HG02840 (cell line): ENCODE results near the gene WBP2NL.

Source experiments
- ATAC-seq: cut with Tn5 transposase; IDR thresholded peaks from one replicate; pipeline ENCODE4 v1.9.1; 2021; ENCODE audit warnings: mild to moderate bottlenecking, moderate library complexity, moderate number of reproducible peaks; ENCODE audit not compliant: unreplicated experiment, low FRiP score

Gene WBP2NL

GRCh38 chr22:41976961-41977566, 21.5 kb upstream of the WBP2NL start:
- no peak for ATAC-seq

GRCh38 chr22:41978732-41979131, 19.9 kb upstream of the WBP2NL start:
- ATAC-seq: no peak

- ATAC-seq: no peak
These were observed 19.0 kb upstream of the WBP2NL start for GRCh38 chr22:41979423-41980250.

GRCh38 chr22:41982865-41983264, 15.7 kb upstream of the WBP2NL start:
- ATAC-seq: no peak

- no peak for ATAC-seq
These were observed 14.8 kb upstream of the WBP2NL start for GRCh38 chr22:41983513-41984405.

- ATAC-seq: no peak
These were observed 11.3 kb upstream of the WBP2NL start for GRCh38 chr22:41987276-41987675.

- no peak for ATAC-seq
These were observed 9.3 kb upstream of the WBP2NL start for GRCh38 chr22:41989246-41989645.

GRCh38 chr22:41991111-41991510, 7.5 kb upstream of the WBP2NL start:
- no peak for ATAC-seq

GRCh38 chr22:41992496-41992895, 6.1 kb upstream of the WBP2NL start:
- no peak for ATAC-seq

- no peak for ATAC-seq
These were observed 3.4 kb upstream of the WBP2NL start for GRCh38 chr22:41995211-41995610.

- ATAC-seq: no peak
These were observed 1.8 kb upstream of the WBP2NL start for GRCh38 chr22:41996826-41997225.

GRCh38 chr22:42000466-42000865, 1.9 kb downstream of the WBP2NL start:
- no peak for ATAC-seq

- ATAC-seq: no peak
These were observed 2.5 kb downstream of the WBP2NL start for GRCh38 chr22:42001121-42001520.

GRCh38 chr22:42001706-42002105, 3.1 kb downstream of the WBP2NL start:
- no peak for ATAC-seq

GRCh38 chr22:42007922-42008321, 9.3 kb downstream of the WBP2NL start:
- no peak for ATAC-seq

- no peak for ATAC-seq
These were observed 12.2 kb downstream of the WBP2NL start for GRCh38 chr22:42010778-42011177.

GRCh38 chr22:42013385-42013784, 14.8 kb downstream of the WBP2NL start:
- no peak for ATAC-seq

- no peak for ATAC-seq
These were observed 17.5 kb downstream of the WBP2NL start for GRCh38 chr22:42016111-42016510.

- no peak for ATAC-seq
These were observed 19.6 kb downstream of the WBP2NL start for GRCh38 chr22:42018224-42018623.

GRCh38 chr22:42021571-42021970, 23.0 kb downstream of the WBP2NL start:
- no peak for ATAC-seq
